ENCODE data around the gene NUP210L. TPM values are rescaled to one million over a fixed set of nuclear protein-coding genes. Genes with fewer than 3 reads are reported as not detected.

The NUP210L gene
- total and polyA plus RNA-seq, 9 of the 15 experiments (the other 6 are each of a cell fraction or from before 2014, with no cell fraction given), result 0.01 to 0.04 TPM; not detected in 7

- 0 out of 2 replicates have a peak, but pooled peaks have one; percentile 37 for TF ChIP-seq IRF2 (CRISPR knock-in tag; IDR thresholded peaks at IDR 0.05)
- TF ChIP-seq CEBPG (CRISPR knock-in tag; IDR thresholded peaks at IDR 0.05), result no peak
- TF ChIP-seq CEBPG (tag; conservative IDR thresholded peaks at IDR 0.05 in 1 of 2, IDR thresholded peaks at IDR 0.05 in 1 of 2), result 0 out of 4 replicates have a peak, but pooled peaks of 1 of the 2 experiments have one; percentile 19
- TF ChIP-seq MTA1 (IDR thresholded peaks at IDR 0.05; ENCODE audit: borderline replicate concordance), result no peak
- no peak for TF ChIP-seq SNIP1 (IDR thresholded peaks at IDR 0.05; ENCODE audit: low read depth)
- peak; percentile 52 for TF ChIP-seq POLR2G (IDR thresholded peaks at IDR 0.05; ENCODE audit: low read depth, low read length)
- no peak for TF ChIP-seq ATF1 (CRISPR knock-in tag; IDR thresholded peaks at IDR 0.05)
- TF ChIP-seq ATF1 (tag; IDR thresholded peaks at IDR 0.05), result peak; percentile 96
- TF ChIP-seq NONO (IDR thresholded peaks at IDR 0.05; ENCODE audit: low read depth in 2 of 2, low read length in 1 of 2), result no peak
- TF ChIP-seq SIX5 (IDR thresholded peaks at IDR 0.05; ENCODE audit: borderline replicate concordance in 1 of 2, insufficient read depth in 1 of 2, low read depth in 1 of 2, low read length in 2 of 2), result no peak
- no peak for TF ChIP-seq RBM15 (IDR thresholded peaks at IDR 0.05; ENCODE audit: insufficient read depth, low read length)
- no peak for TF ChIP-seq ZBTB34 (CRISPR knock-in tag; IDR thresholded peaks at IDR 0.05)
- peak; percentile 29 for TF ChIP-seq E2F8 (IDR thresholded peaks at IDR 0.05; ENCODE audit: low read depth, partially characterized antibody)
- peak; percentile 91 for TF ChIP-seq CREM (IDR thresholded peaks at IDR 0.05; ENCODE audit: low read depth)
- TF ChIP-seq RBFOX2 (IDR thresholded peaks at IDR 0.05; ENCODE audit: low read depth, low read length), result peak; percentile 49; the same call in 1 of the 2 replicates
- TF ChIP-seq ATF7 (IDR thresholded peaks at IDR 0.05), result peak; percentile 71; the same call in 1 of the 2 replicates
- no peak for TF ChIP-seq ZNF41 (CRISPR knock-in tag; conservative IDR thresholded peaks at IDR 0.05)
- TF ChIP-seq TEAD1 (CRISPR knock-in tag; IDR thresholded peaks at IDR 0.05), result 0 out of 4 replicates have a peak, but pooled peaks of 1 of the 2 experiments have one; percentile 14
Observed at GRCh38 chr1:153944005-153944826, 210.7 kb downstream of the NUP210L start (continued).

All from K562 (cell line).